ENCODE results near the gene LDAF1. TPM values are rescaled to one million over a fixed set of nuclear protein-coding genes. Genes with fewer than 3 reads are reported as not detected.

Gene LDAF1
- total RNA-seq = 20.3 and 31.2 TPM in 2 replicates

GRCh38 chr16:21158208-21159110 is at the start of gene LDAF1:
Gene LDAF1 (plus strand): TSS chr16:21158674. CDS start chr16:21161183, 2,509 bp downstream.

GRCh38 chr16:21150375-21151001 is 8.0 kb upstream of the LDAF1 start, which contains the start of gene DNAH3:
Gene DNAH3 (minus strand): TSS chr16:21150846. CDS start chr16:21150319, 527 bp downstream.

GRCh38 chr16:21211486-21211885 is 53.0 kb downstream of the LDAF1 start, which contains the start of gene ZP2:
Gene ZP2 (minus strand): TSS chr16:21211574. CDS start chr16:21211547, 27 bp downstream.

Other genes starting within 250 kb of the LDAF1 start
- gene DNAH3, start 7.8 kb upstream of the LDAF1 start, total RNA-seq = under 0.01 TPM in 1 of 2 replicates, not detected in the other
- not detected in 2 replicates for gene ZP2, start 52.9 kb downstream of the LDAF1 start, total RNA-seq
- gene ANKS4B, start 75.0 kb downstream of the LDAF1 start, total RNA-seq = not detected in 2 replicates
- not detected in 2 replicates for gene CRYM, start 119.6 kb downstream of the LDAF1 start, total RNA-seq

Data from endothelial cell of coronary artery (primary cell).